ENCODE measurements around the gene TBX4. TPM values are rescaled to one million over a fixed set of nuclear protein-coding genes. Genes with fewer than 3 reads are reported as not detected.

The TBX4 gene
- total and polyA plus RNA-seq, 12 donors, result 0.03 TPM; not detected in 11

- intact Hi-C loops (cut with DNase I), result loop anchor here in 1 of 10 donors (10.0 kb wide), 1 partner anchor 99 kb away; no protein-coding TSS in a partner anchor
Measured at GRCh38 chr17:61533797-61534196, 81.6 kb downstream of the TBX4 start.

GRCh38 chr17:61534414-61534813 is 82.2 kb downstream of the TBX4 start:
- DNase-seq (no peak), ATAC-seq (no peak)
- Histone ChIP-seq H3K27me3 (peaks cover 0 to 8% (median 0%) of the 10 kb centered on the region in 7 donors), H3K36me3 (no peaks in the 10 kb centered on the region), H3K9me3 (no peaks in the 10 kb centered on the region), H3K27ac (no peak overlapping the region), H3K4me3 (no peak overlapping the region), H3K4me1 (no peaks in the 10 kb centered on the region)
- TF ChIP-seq CTCF (IDR thresholded peaks at IDR 0.05), result no peak
- intact Hi-C loops (cut with DNase I), result loop anchor here in 1 of 10 donors (10.0 kb wide), 1 partner anchor 100 kb away; no protein-coding TSS in a partner anchor
- 78 to 83% methylated on average over 8 of the region's 8 CpGs for WGBS, 2 donors

More at GRCh38 chr17:61533797-61534196, 81.6 kb downstream of the TBX4 start:
- ATAC-seq (no peak), DNase-seq (no peak)
- no peak overlapping the region for H3K27ac ChIP-seq
- no peak for TF ChIP-seq CTCF (IDR thresholded peaks at IDR 0.05)
- H3K27me3 ChIP-seq, result peaks cover 0 to 8% (median 0%) of the 10 kb centered on the region in 7 donors
- H3K4me3 ChIP-seq, result no peak overlapping the region
- no peaks in the 10 kb centered on the region for H3K9me3 ChIP-seq
- WGBS, 2 donors, result 88 to 89% methylated on average over 4 of the region's 4 CpGs
- no peaks in the 10 kb centered on the region for H3K4me1 ChIP-seq
- no peaks in the 10 kb centered on the region for H3K36me3 ChIP-seq

Other genes starting within 250 kb of the TBX4 start
- 10 to 100 TPM in 5 of 10 donors, 1 to 10 TPM in 5; 4.6 to 21.8 (median 10.0) TPM for gene TBX2, start 52.6 kb upstream of the TBX4 start, total RNA-seq
- 10 to 100 TPM; 13.4 to 31.1 TPM for gene TBX2, start 52.6 kb upstream of the TBX4 start, polyA plus RNA-seq
- gene NACA2, start 138.8 kb downstream of the TBX4 start, total RNA-seq, result not detected
- gene NACA2, start 138.8 kb downstream of the TBX4 start, polyA plus RNA-seq, result under 1 TPM in 1 of 2 donors, not detected in 1; 0.10 TPM

Data from heart right ventricle (tissue), 16 donors.